D721Med (cell line): ENCODE results near the gene ATP5F1D.

Experiments used
- DNase-seq: peaks from one replicate; pipeline ENCODE4 v3.0.0; 2011; ENCODE audit warnings: low spot score; ENCODE audit not compliant: insufficient read length
- FAIRE-seq: peaks from 2 replicates; lab custom pipeline; 2011; peaks lifted over from hg19 to GRCh38; lab: Jason Lieb, UNC
- CTCF ChIP-seq: IDR thresholded peaks from 2 replicates; pipeline ENCODE4 v1.5.1; 2012; ENCODE audit warnings: mild to moderate bottlenecking, control low read depth; ENCODE audit not compliant: insufficient read depth; ENCODE audit errors: missing control alignments

The ATP5F1D gene

GRCh38 chr19:1290703-1291651, 49.4 kb downstream of the ATP5F1D start:
- no peak for DNase-seq
- no peak for FAIRE-seq
- TF ChIP-seq CTCF = no peak

GRCh38 chr19:1291761-1292418, 50.3 kb downstream of the ATP5F1D start:
- TF ChIP-seq CTCF = no peak
- no peak for DNase-seq
- FAIRE-seq = no peak

- FAIRE-seq = no peak
- no peak for DNase-seq
- TF ChIP-seq CTCF = no peak
Measured at GRCh38 chr19:1292419-1293151, 51.0 kb downstream of the ATP5F1D start.

GRCh38 chr19:1293782-1294604, 52.4 kb downstream of the ATP5F1D start:
- FAIRE-seq = no peak
- TF ChIP-seq CTCF = no peak
- no peak for DNase-seq
